Iris pigment epithelial cell (primary cell): ENCODE measurements around the gene EIF2S2.

Experiments
- DNase-seq: peaks from one replicate; pipeline ENCODE4 v3.0.0-alpha.2; 2011; ENCODE audit warnings: low read depth

The EIF2S2 gene

GRCh38 chr20:34122274-34122980 is 10.4 kb upstream of the EIF2S2 start:
- no peak for DNase-seq

GRCh38 chr20:34120213-34120612 is 8.2 kb upstream of the EIF2S2 start:
- no peak for DNase-seq

DNA sequence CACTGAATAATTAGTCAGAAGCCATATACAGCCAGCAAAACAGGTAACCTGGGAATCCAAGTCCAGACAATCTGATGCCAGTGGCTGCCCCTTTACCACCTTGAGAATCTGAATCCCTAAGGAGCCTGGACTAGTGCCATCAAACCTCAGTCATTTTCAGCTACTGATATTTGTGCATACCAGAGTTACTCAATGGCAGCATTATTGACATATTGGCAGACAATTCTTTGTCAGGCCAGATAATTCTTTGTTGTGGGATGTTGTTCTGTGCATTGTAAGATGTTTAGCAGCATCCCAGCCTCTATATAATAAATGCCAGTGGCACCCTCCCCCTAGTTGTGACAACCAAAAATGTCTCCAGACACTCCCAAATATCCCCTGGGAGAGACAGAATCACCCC is 3.2 kb upstream of the EIF2S2 start:
- DNase-seq = no peak

DNA sequence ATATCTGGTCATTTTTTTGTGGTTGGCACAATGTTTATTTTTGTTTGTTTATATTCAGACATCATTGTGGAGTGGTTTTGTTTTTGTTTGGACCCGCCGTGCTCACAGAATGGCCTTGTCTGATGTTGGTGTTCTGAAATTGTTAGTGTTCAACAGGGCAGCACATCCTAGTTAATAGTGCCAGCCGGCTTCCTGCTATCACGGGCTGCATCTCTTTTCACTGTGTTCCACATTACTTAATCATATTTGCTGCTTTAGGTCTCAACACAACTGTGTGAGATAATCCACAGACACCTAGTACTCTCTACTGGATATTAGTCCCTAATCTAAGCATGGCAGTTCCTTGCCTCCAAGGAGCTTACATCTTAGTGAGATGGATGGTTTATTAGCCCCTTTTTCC is 2.8 kb upstream of the EIF2S2 start:
- no peak for DNase-seq

DNA sequence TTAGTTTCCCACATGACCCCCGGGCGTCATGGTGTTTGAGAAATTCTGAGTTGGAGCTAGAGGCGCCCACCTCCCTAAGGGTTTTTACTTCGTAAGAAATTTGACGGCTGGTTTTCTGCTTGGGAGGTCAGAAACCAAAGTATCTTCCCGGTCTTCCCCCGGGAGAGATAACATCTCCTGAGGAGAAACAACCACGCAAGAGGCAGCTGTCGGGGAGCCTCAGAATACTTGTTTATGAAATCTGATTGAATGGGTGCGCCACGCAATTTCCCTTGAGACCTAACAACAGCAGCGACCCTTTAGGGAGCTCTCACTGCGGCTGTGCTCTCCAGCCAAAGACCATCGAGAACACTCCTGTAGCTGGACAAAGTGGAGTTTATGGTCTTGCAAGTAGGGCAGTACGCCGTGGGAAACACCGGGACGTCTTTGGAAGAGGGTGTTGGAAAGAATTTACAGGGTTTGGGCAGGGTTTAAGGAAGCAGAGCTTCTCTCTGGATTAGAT is 608 bp upstream of the EIF2S2 start:
- DNase-seq = peak; percentile 56

GRCh38 chr20:34110745-34111641 is 1.1 kb downstream of the EIF2S2 start:
- peak; percentile 93 for DNase-seq

GRCh38 chr20:34110025-34110744 is 1.9 kb downstream of the EIF2S2 start:
- peak; percentile 26 for DNase-seq

- no peak for DNase-seq
Measured at GRCh38 chr20:34109442-34109841, 2.6 kb downstream of the EIF2S2 start.

- DNase-seq = no peak
Measured at GRCh38 chr20:34108616-34109174, 3.3 kb downstream of the EIF2S2 start.

GRCh38 chr20:34105978-34106675 is 5.9 kb downstream of the EIF2S2 start:
- DNase-seq = no peak

DNA sequence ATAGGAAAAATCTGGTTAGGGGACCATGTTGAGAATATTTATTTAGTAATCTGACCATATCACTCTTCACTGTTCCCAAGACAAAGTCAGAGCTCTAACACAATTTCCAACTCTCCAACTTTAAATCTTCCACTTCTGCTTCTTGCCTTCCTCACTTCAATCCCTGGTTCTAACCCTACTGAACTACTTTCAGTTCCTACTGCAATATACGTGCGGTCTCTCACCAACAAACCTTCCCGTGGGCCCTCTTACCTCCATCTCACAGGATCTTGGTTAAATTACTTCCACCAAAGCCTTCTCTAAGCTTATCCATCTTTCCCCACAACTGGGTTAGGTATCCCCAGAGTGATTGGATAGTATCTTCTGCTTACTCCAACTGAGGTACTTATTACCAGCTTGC is 8.0 kb downstream of the EIF2S2 start:
- no peak for DNase-seq

GRCh38 chr20:34102342-34102741 is 9.7 kb downstream of the EIF2S2 start:
- no peak for DNase-seq

GRCh38 chr20:34100576-34100975 is 11.5 kb downstream of the EIF2S2 start:
- DNase-seq = no peak

GRCh38 chr20:34099675-34100074 is 12.4 kb downstream of the EIF2S2 start:
- no peak for DNase-seq

DNA sequence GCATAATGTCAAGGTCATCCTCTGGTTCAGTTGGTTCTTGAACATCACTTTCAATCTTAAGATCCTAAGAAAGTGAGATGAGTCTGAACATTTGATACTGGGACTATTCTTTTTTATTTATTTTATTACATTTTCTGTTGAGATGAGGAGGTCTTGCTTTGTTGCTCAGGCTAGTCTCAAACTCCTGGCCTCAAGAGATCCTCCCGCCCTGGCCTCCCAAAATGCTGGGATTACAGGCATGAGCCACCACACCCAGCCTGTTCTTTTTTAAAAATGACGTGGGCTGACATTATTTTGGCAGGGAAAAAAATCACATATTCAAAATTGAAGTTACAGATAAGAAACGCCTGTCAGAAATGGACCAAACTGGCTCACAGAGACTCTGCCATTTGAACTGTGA is 13.5 kb downstream of the EIF2S2 start:
- no peak for DNase-seq

GRCh38 chr20:34096699-34097444 is 15.2 kb downstream of the EIF2S2 start:
- DNase-seq = peak; percentile 40

GRCh38 chr20:34095825-34096224 is 16.2 kb downstream of the EIF2S2 start:
- no peak for DNase-seq

GRCh38 chr20:34093895-34094294 is 18.1 kb downstream of the EIF2S2 start:
- no peak for DNase-seq

DNA sequence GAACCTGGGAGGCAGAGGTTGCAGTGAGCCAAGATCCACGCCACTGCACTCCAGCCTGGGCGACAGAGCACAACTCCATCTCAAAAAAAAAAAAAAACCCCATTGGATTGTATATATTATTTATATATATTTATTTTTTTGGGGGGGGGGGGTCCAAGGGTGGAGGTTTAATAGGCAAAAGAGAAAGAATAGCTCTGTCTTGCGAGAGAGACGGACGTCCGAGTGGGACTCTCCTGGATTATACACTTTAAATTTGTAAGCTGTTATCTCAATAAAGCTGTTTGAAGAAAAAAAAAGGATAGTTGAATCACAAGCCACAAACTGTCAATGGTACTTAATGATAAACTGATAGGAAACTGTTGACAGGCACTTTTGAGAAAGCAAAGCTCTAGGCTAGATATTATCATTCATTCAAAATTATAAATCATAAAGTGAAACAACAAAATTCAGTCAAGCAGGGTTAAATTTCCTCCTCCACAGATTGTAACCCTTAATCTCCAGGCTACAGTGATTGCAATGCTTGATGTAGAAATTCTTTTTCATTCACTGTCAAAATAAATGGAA is 20.3 kb downstream of the EIF2S2 start:
- no peak for DNase-seq

- DNase-seq = no peak
Measured at GRCh38 chr20:34090645-34091044, 21.4 kb downstream of the EIF2S2 start.
